KMS-11 (cell line): ENCODE results near the gene PDE1C.

Experiments used
- H2AFZ ChIP-seq: fragments of 200-600 bp; sonication (generic); 2 replicates; pipeline ENCODE4 v1.6.1; 2016; ENCODE audit warnings: antibody characterized with exemption, mixed run types, low read depth
- H3K27ac ChIP-seq: fragments of 200-600 bp; sonication (generic); 2 replicates; pipeline ENCODE4 v1.6.1; 2016; ENCODE audit warnings: mild to moderate bottlenecking, mixed run types
- H3K27me3 ChIP-seq: fragments of 200-600 bp; sonication (generic); 2 replicates; pipeline ENCODE4 v1.6.1; 2017; ENCODE audit warnings: mild to moderate bottlenecking, low read depth, mixed run types, moderate library complexity; ENCODE audit not compliant: insufficient read depth
- H3K36me3 ChIP-seq: fragments of 200-600 bp; sonication (generic); 2 replicates; pipeline ENCODE4 v1.6.1; 2017; ENCODE audit warnings: mild to moderate bottlenecking, mixed run types; ENCODE audit not compliant: insufficient read depth
- H3K4me1 ChIP-seq: fragments of 200-600 bp; sonication (generic); 2 replicates; pipeline ENCODE4 v1.6.1; 2016; ENCODE audit warnings: mild to moderate bottlenecking, low read depth, mixed run types; ENCODE audit not compliant: poor library complexity, severe bottlenecking
- H3K4me2 ChIP-seq: fragments of 200-600 bp; sonication (generic); 2 replicates; pipeline ENCODE4 v1.7.0; 2016; ENCODE audit warnings: mild to moderate bottlenecking, mixed run types
- H3K4me3 ChIP-seq: fragments of 200-600 bp; sonication (generic); IDR thresholded peaks from 2 replicates; pipeline ENCODE4 v1.6.1; 2017; ENCODE audit warnings: low read depth, low read length, mixed read lengths; ENCODE audit not compliant: insufficient read depth
- H3K79me2 ChIP-seq: fragments of 200-600 bp; sonication (generic); 2 replicates; pipeline ENCODE4 v1.6.1; 2016; ENCODE audit warnings: low read depth, mixed run types; ENCODE audit not compliant: insufficient read depth
- H3K9ac ChIP-seq: fragments of 200-600 bp; sonication (generic); 2 replicates; pipeline ENCODE4 v1.6.1; 2016; ENCODE audit warnings: mild to moderate bottlenecking, mixed run types
- H4K20me1 ChIP-seq: fragments of 200-600 bp; sonication (generic); 2 replicates; pipeline ENCODE4 v1.6.1; 2016; ENCODE audit warnings: mild to moderate bottlenecking, mixed run types; ENCODE audit not compliant: insufficient read depth
- CTCF ChIP-seq: fragments of 200-600 bp; sonication (generic); conservative IDR thresholded peaks from 2 replicates; pipeline ENCODE4 v1.6.1; 2017; ENCODE audit warnings: low read depth, mild to moderate bottlenecking, antibody characterized with exemption, low read length, moderate library complexity, mixed read lengths

Gene PDE1C

GRCh38 chr7:32023376-32023775 lies 46.8 kb downstream of the PDE1C start:
- no peak for TF ChIP-seq CTCF
- no peak overlapping the region for H3K4me3 ChIP-seq
- H3K27me3 ChIP-seq = no peaks in the 10 kb centered on the region
- no peak overlapping the region for H2AFZ ChIP-seq
- H3K36me3 ChIP-seq = no peaks in the 10 kb centered on the region
- H3K4me1 ChIP-seq = no peaks in the 10 kb centered on the region
- H3K4me2 ChIP-seq = no peak overlapping the region
- no peaks in the 10 kb centered on the region for H3K79me2 ChIP-seq
- no peak overlapping the region for H3K27ac ChIP-seq
- no peak overlapping the region for H3K9ac ChIP-seq
- H4K20me1 ChIP-seq = no peaks in the 10 kb centered on the region

GRCh38 chr7:32022966-32023365 lies 47.2 kb downstream of the PDE1C start:
- H2AFZ ChIP-seq = no peak overlapping the region

GRCh38 chr7:32020551-32021159 lies 49.6 kb downstream of the PDE1C start:
- no peak overlapping the region for H3K9ac ChIP-seq
- H3K4me1 ChIP-seq = no peaks in the 10 kb centered on the region
- no peak overlapping the region for H3K27ac ChIP-seq
- no peaks in the 10 kb centered on the region for H3K79me2 ChIP-seq
- no peak overlapping the region for H3K4me3 ChIP-seq
- no peak overlapping the region for H3K4me2 ChIP-seq
- H4K20me1 ChIP-seq = no peaks in the 10 kb centered on the region
- no peak overlapping the region for H2AFZ ChIP-seq
- H3K36me3 ChIP-seq = no peaks in the 10 kb centered on the region
- no peaks in the 10 kb centered on the region for H3K27me3 ChIP-seq
- no peak for TF ChIP-seq CTCF

More at GRCh38 chr7:32022966-32023365, 47.2 kb downstream of the PDE1C start:
- Histone ChIP-seq H4K20me1 (no peaks in the 10 kb centered on the region), H3K9ac (no peak overlapping the region), H3K4me1 (no peaks in the 10 kb centered on the region), H3K79me2 (no peaks in the 10 kb centered on the region), H3K27ac (no peak overlapping the region), H3K27me3 (no peaks in the 10 kb centered on the region), H3K4me2 (no peak overlapping the region), H3K36me3 (no peaks in the 10 kb centered on the region), H3K4me3 (no peak overlapping the region)
- no peak for TF ChIP-seq CTCF

- Histone ChIP-seq H2AFZ (no peak overlapping the region), H3K79me2 (no peaks in the 10 kb centered on the region), H3K9ac (no peak overlapping the region), H3K4me2 (no peak overlapping the region), H3K27ac (no peak overlapping the region), H3K36me3 (no peaks in the 10 kb centered on the region), H3K4me1 (no peaks in the 10 kb centered on the region), H3K4me3 (no peak overlapping the region), H3K27me3 (no peaks in the 10 kb centered on the region), H4K20me1 (no peaks in the 10 kb centered on the region)
- no peak for TF ChIP-seq CTCF
Observed at GRCh38 chr7:32018845-32019578, 51.2 kb downstream of the PDE1C start.
